Measurements from ENCODE around the gene FXYD6. TPM values are rescaled to one million over a fixed set of nuclear protein-coding genes. Genes with fewer than 3 reads are reported as not detected.

FXYD6 gene
- total and polyA plus RNA-seq, 9 of the 15 experiments (the other 6 are each of a cell fraction or from before 2014, with no cell fraction given), result 0.07 to 0.35 TPM; not detected in 7

DNA sequence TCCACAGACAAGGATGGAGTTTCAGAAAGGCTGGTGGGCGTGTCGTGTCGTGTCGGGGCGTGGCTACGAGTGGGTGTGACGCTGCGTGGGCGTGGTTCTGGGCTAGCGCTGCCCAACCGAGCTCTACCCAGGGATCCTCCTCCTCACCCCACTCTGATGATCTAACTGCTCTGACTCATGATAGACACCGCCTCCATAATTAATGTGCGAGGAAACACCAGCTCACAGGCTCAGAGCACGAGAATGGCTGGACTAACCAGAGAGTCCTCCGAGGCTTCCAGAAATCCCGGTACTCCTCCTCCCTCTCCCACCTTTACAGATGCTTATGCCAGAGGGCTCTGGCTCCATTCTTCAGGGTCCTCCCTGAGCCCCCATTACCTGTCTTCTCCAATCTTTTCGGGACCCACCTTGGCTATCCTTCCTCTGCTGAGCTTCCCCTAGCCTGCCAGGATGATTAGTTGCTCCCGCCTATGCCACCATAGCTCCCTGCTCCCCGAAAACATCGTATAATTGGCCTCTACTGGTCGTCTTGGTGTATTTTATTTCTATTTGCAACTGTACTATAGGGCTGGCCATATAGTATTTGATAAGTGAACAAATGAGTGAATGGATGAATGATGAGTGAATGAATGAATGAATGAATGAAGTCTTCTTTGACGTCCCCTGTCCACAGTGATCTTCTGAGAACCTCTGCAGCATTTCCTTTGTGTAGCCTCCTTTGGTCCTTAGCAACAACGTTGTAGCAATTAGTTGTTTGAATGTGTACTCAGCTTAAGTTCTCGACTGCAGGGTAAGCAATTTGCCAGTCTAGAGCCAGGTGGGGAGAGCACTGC lies 31.0 kb upstream of the FXYD6 start (continued):
- TF ChIP-seq, protein P1, sequence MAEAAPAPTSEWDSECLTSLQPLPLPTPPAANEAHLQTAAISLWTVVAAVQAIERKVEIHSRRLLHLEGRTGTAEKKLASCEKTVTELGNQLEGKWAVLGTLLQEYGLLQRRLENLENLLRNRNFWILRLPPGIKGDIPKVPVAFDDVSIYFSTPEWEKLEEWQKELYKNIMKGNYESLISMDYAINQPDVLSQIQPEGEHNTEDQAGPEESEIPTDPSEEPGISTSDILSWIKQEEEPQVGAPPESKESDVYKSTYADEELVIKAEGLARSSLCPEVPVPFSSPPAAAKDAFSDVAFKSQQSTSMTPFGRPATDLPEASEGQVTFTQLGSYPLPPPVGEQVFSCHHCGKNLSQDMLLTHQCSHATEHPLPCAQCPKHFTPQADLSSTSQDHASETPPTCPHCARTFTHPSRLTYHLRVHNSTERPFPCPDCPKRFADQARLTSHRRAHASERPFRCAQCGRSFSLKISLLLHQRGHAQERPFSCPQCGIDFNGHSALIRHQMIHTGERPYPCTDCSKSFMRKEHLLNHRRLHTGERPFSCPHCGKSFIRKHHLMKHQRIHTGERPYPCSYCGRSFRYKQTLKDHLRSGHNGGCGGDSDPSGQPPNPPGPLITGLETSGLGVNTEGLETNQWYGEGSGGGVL (CRISPR knock-in tag; IDR thresholded peaks at IDR 0.05), result no peak
- TF ChIP-seq RBM22 (IDR thresholded peaks at IDR 0.05; ENCODE audit: low read depth, low read length, poor library complexity, severe bottlenecking), result no peak
- TF ChIP-seq, protein P2, sequence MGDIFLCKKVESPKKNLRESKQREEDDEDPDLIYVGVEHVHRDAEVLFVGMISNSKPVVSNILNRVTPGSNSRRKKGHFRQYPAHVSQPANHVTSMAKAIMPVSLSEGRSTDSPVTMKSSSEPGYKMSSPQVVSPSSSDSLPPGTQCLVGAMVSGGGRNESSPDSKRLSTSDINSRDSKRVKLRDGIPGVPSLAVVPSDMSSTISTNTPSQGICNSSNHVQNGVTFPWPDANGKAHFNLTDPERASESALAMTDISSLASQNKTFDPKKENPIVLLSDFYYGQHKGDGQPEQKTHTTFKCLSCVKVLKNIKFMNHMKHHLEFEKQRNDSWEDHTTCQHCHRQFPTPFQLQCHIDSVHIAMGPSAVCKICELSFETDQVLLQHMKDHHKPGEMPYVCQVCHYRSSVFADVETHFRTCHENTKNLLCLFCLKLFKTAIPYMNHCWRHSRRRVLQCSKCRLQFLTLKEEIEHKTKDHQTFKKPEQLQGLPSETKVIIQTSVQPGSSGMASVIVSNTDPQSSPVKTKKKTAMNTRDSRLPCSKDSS (IDR thresholded peaks at IDR 0.05; ENCODE audit: low read depth, partially characterized antibody), result no peak
- TF ChIP-seq OTX1 (CRISPR knock-in tag; IDR thresholded peaks at IDR 0.05), result no peak
- TF ChIP-seq STAG1 (CRISPR knock-in tag; IDR thresholded peaks at IDR 0.05; ENCODE audit: borderline replicate concordance), result no peak
- TF ChIP-seq ZHX1 (conservative IDR thresholded peaks at IDR 0.05; ENCODE audit: low read length), result no peak
- TF ChIP-seq SAFB (IDR thresholded peaks at IDR 0.05; ENCODE audit: borderline replicate concordance, low read depth, low read length), result no peak
- TF ChIP-seq NFE2 (IDR thresholded peaks at IDR 0.05; ENCODE audit: low read depth), result 0 out of 2 replicates have a peak, but pooled peaks have one; percentile 30
- no peak for TF ChIP-seq ZFP1 (CRISPR knock-in tag; IDR thresholded peaks at IDR 0.05)
- peak; percentile 87 to 90 for TF ChIP-seq NRF1 (conservative IDR thresholded peaks at IDR 0.05 in 1 of 2, IDR thresholded peaks at IDR 0.05 in 1 of 2)
- no peak for TF ChIP-seq SREBF2 (CRISPR knock-in tag; IDR thresholded peaks at IDR 0.05)
- TF ChIP-seq NCOA1 (IDR thresholded peaks at IDR 0.05; ENCODE audit: low read depth), result no peak
- TF ChIP-seq CREM (IDR thresholded peaks at IDR 0.05; ENCODE audit: low read depth), result peak; percentile 92
- TF ChIP-seq ARNT (IDR thresholded peaks at IDR 0.05), result 0 out of 4 replicates have a peak, but pooled peaks have one; percentile 24 to 34
- TF ChIP-seq HDAC1 (IDR thresholded peaks at IDR 0.05), result peak in 1 of 2 experiments; percentile 33; a peak in 1 of 4 replicates
- TF ChIP-seq, protein P3, sequence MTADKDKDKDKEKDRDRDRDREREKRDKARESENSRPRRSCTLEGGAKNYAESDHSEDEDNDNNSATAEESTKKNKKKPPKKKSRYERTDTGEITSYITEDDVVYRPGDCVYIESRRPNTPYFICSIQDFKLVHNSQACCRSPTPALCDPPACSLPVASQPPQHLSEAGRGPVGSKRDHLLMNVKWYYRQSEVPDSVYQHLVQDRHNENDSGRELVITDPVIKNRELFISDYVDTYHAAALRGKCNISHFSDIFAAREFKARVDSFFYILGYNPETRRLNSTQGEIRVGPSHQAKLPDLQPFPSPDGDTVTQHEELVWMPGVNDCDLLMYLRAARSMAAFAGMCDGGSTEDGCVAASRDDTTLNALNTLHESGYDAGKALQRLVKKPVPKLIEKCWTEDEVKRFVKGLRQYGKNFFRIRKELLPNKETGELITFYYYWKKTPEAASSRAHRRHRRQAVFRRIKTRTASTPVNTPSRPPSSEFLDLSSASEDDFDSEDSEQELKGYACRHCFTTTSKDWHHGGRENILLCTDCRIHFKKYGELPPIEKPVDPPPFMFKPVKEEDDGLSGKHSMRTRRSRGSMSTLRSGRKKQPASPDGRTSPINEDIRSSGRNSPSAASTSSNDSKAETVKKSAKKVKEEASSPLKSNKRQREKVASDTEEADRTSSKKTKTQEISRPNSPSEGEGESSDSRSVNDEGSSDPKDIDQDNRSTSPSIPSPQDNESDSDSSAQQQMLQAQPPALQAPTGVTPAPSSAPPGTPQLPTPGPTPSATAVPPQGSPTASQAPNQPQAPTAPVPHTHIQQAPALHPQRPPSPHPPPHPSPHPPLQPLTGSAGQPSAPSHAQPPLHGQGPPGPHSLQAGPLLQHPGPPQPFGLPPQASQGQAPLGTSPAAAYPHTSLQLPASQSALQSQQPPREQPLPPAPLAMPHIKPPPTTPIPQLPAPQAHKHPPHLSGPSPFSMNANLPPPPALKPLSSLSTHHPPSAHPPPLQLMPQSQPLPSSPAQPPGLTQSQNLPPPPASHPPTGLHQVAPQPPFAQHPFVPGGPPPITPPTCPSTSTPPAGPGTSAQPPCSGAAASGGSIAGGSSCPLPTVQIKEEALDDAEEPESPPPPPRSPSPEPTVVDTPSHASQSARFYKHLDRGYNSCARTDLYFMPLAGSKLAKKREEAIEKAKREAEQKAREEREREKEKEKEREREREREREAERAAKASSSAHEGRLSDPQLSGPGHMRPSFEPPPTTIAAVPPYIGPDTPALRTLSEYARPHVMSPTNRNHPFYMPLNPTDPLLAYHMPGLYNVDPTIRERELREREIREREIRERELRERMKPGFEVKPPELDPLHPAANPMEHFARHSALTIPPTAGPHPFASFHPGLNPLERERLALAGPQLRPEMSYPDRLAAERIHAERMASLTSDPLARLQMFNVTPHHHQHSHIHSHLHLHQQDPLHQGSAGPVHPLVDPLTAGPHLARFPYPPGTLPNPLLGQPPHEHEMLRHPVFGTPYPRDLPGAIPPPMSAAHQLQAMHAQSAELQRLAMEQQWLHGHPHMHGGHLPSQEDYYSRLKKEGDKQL (CRISPR knock-in tag; IDR thresholded peaks at IDR 0.05; ENCODE audit: borderline replicate concordance), result no peak

Data from K562 (cell line).